Thyroid gland (tissue), 4 donors: ENCODE data around the gene GFOD1. TPM values are rescaled to one million over a fixed set of nuclear protein-coding genes. Genes with fewer than 3 reads are reported as not detected.
"Not testable (repeated sequence)": the region's sequence is repeated elsewhere in the genome, so short reads cannot be mapped to it uniquely, and the experiment has no call there.

Source experiments
- DNase-seq, 2 donors: peaks; one replicate each; pipeline ENCODE4 v3.0.0-alpha.2; 2019
- H3K27ac ChIP-seq, 3 donors: fragments of 200-600 bp; sonication (generic); 1 replicate in 2 of 3; 2 replicates in 1 of 3; pipeline ENCODE4 v1.5.1; 2016 to 2019; ENCODE audit warnings: mild to moderate bottlenecking in 1 of 3, moderate library complexity in 1 of 3
- H3K27me3 ChIP-seq: fragments of 200-600 bp; sonication (generic); one replicate; pipeline ENCODE4 v1.5.1; 2019
- H3K36me3 ChIP-seq, 2 donors: fragments of 200-600 bp; sonication (generic); one replicate each; pipeline ENCODE4 v1.5.1; 2016 to 2019
- H3K4me1 ChIP-seq, 2 donors: fragments of 200-600 bp; sonication (generic); one replicate each; pipeline ENCODE4 v1.5.1; 2017 to 2019
- H3K4me3 ChIP-seq, 3 donors: fragments of 200-600 bp; sonication (generic); replicated peaks in 1 of 3; 1 replicate in 2 of 3; 2 replicates in 1 of 3; pipeline ENCODE4 v1.5.1; 2016; ENCODE audit warnings: mild to moderate bottlenecking in 1 of 3
- H3K9me3 ChIP-seq: fragments of 200-600 bp; sonication (generic); one replicate; pipeline ENCODE4 v1.5.1; 2017
- POLR2A ChIP-seq, 2 donors: fragments of 450-650 bp; IDR thresholded peaks; one replicate each; pipeline ENCODE4 v1.6.1; 2017; ENCODE audit warnings: antibody characterized with exemption in 2 of 2, mild to moderate bottlenecking in 2 of 2, moderate library complexity in 1 of 2
- WGBS, 2 donors: methylation state at CpG; one replicate each; pipeline ENCODE4 v1.1.5; 2017; 5-methylcytosine and 5-hydroxymethylcytosine counted together
- intact Hi-C: fragments of 100-400 bp; cut with DNase I; formaldehyde crosslinking; loops from one replicate; pipeline ENCODE4 v1.15.1; 2023
- total RNA-seq, 4 donors: library from RNA; depleted of rRNA; stranded (reverse); fragments of >200 nt; gene quantifications; one replicate each; pipeline ENCODE4 v1.2.3, GENCODE V29; 2016
- TF ChIP-seq, protein P1 (sequence below), 6 experiments: fragments of 200-600 bp in 3 of 6; fragments of 450-650 bp in 3 of 6; sonication (generic) in 3 of 6; IDR thresholded peaks; one replicate each; pipeline ENCODE4 v1.5.1; 2016 to 2019; ENCODE audit warnings: antibody characterized with exemption in 6 of 6, mild to moderate bottlenecking in 2 of 6, inconsistent platforms in 1 of 6, moderate library complexity in 1 of 6

The GFOD1 gene
- total RNA-seq, 4 donors from 2014 or later: 4.2 to 18.4 (median 8.5) TPM

DNA sequence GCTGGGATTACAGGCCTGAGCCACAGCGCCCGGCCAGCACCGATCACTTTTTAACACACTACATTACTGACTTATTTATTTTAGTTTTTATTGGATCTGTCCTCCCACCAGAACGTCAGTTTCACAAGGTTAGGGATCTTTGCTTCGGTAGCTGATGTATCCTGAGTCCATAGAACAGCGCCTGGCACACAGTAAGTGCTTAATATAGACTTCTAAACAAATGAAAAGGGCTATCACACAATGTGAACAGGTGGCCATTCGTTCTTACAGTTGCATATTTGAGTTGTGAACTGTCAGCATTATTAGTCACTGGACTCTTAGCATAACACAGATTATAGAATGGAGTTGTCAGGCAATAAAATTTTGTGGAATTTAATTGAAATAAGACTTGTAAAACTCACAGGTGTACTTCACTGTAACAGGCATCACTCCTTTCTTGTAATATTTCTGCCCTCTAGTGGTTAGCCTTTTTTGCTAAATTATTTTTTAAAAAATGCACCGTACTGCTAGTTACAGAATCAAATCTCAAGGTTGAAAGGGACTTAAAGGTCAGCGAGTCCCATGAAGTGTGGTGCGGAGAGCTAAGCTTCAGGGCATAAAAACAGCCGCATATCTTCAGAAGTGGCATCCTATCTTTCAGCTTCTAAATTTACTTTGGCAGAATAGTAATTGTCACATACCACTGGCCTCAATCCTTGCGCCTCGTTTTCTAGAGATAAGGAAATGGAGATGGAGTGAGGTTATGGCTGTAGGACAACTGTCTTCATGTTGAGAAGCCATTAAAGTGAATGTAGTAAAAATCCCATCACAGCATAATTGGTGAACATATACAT is 155.7 kb downstream of the GFOD1 start:
- intact Hi-C loops: loop anchor here (5.0 kb wide), 1 partner anchor 419 kb away; no protein-coding TSS in a partner anchor
- H3K4me1 ChIP-seq: peaks cover 0 to 9% of the 10 kb centered on the region in 2 donors
- no peaks in the 10 kb centered on the region for H3K9me3 ChIP-seq
- H3K4me3 ChIP-seq: no peak overlapping the region
- 58 to 61% methylated on average over 13 of the region's 13 CpGs for WGBS, 2 donors
- H3K27me3 ChIP-seq: no peaks in the 10 kb centered on the region
- H3K27ac ChIP-seq: no peak overlapping the region
- DNase-seq: no peak
- TF ChIP-seq POLR2A (IDR thresholded peaks at IDR 0.05): no peak
- TF ChIP-seq, protein P1, sequence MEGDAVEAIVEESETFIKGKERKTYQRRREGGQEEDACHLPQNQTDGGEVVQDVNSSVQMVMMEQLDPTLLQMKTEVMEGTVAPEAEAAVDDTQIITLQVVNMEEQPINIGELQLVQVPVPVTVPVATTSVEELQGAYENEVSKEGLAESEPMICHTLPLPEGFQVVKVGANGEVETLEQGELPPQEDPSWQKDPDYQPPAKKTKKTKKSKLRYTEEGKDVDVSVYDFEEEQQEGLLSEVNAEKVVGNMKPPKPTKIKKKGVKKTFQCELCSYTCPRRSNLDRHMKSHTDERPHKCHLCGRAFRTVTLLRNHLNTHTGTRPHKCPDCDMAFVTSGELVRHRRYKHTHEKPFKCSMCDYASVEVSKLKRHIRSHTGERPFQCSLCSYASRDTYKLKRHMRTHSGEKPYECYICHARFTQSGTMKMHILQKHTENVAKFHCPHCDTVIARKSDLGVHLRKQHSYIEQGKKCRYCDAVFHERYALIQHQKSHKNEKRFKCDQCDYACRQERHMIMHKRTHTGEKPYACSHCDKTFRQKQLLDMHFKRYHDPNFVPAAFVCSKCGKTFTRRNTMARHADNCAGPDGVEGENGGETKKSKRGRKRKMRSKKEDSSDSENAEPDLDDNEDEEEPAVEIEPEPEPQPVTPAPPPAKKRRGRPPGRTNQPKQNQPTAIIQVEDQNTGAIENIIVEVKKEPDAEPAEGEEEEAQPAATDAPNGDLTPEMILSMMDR (IDR thresholded peaks at IDR 0.05): peak; percentile 32 to 66 (median 58)
- H3K36me3 ChIP-seq: no peaks in the 10 kb centered on the region

- Histone ChIP-seq H3K4me3 (peak overlapping the region; percentile 76 to 96 (median 82)), H3K27me3 (no peaks in the 10 kb centered on the region), H3K9me3 (no peaks in the 10 kb centered on the region), H3K27ac (peak overlapping the region; percentile 72 to 95 (median 91)), H3K36me3 (peaks cover 0 to 6% of the 10 kb centered on the region in 2 donors), H3K4me1 (peaks cover 0 to 9% of the 10 kb centered on the region in 2 donors)
- no peak for DNase-seq
- TF ChIP-seq POLR2A (IDR thresholded peaks at IDR 0.05): no peak
- TF ChIP-seq, protein P1 (IDR thresholded peaks at IDR 0.05): no peak
- 6 to 7% methylated on average over 2 of the region's 2 CpGs for WGBS, 2 donors
- intact Hi-C loops: no loop called here
Measured at GRCh38 chr6:13328875-13329183, 158.6 kb downstream of the GFOD1 start.

- no peaks in the 10 kb centered on the region for H3K9me3 ChIP-seq
- peak; percentile 91 to 92 for DNase-seq
- TF ChIP-seq, protein P1 (IDR thresholded peaks at IDR 0.05): peak in 3 of 6 experiments; percentile 18 to 36 (median 34)
- peak; percentile 25 to 92 for TF ChIP-seq POLR2A (IDR thresholded peaks at IDR 0.05)
- H3K4me1 ChIP-seq: peaks cover 0 to 9% of the 10 kb centered on the region in 2 donors
- intact Hi-C loops: no loop called here
- peaks cover 0 to 6% of the 10 kb centered on the region in 2 donors for H3K36me3 ChIP-seq
- WGBS, 2 donors: 1% methylated on average over 41 to 47 of the region's 63 CpGs
- H3K27ac ChIP-seq: peak within 1 kb of the TSS; percentile 72 to 95 (median 91)
- no peaks in the 10 kb centered on the region for H3K27me3 ChIP-seq
- peak within 1 kb of the TSS; percentile 76 to 96 (median 82) for H3K4me3 ChIP-seq
Measured at GRCh38 chr6:13328076-13328874, 159.1 kb downstream of the GFOD1 start, which contains the start of gene TBC1D7. Gene TBC1D7 (minus strand): TSS chr6:13328537. CDS start chr6:13326898, 1,639 bp downstream.

- peak overlapping the region in 2 of 3 donors; percentile 91 to 95 for H3K27ac ChIP-seq
- 1% methylated on average over 10 of the region's 10 CpGs for WGBS, 2 donors
- TF ChIP-seq, protein P1 (IDR thresholded peaks at IDR 0.05): no peak
- peaks cover 0 to 9% of the 10 kb centered on the region in 2 donors for H3K4me1 ChIP-seq
- DNase-seq: no peak
- no peaks in the 10 kb centered on the region for H3K9me3 ChIP-seq
- peak overlapping the region; percentile 49 to 96 (median 76) for H3K4me3 ChIP-seq
- peaks cover 0 to 6% of the 10 kb centered on the region in 2 donors for H3K36me3 ChIP-seq
- intact Hi-C loops: no loop called here
- no peaks in the 10 kb centered on the region for H3K27me3 ChIP-seq
Measured at GRCh38 chr6:13327691-13328075, 159.7 kb downstream of the GFOD1 start.

GRCh38 chr6:13326031-13326586 is 161.3 kb downstream of the GFOD1 start:
- intact Hi-C loops, H3K27me3 ChIP-seq, H3K36me3 ChIP-seq, H3K27ac ChIP-seq, H3K9me3 ChIP-seq, H3K4me1 ChIP-seq, H3K4me3 ChIP-seq, DNase-seq: not testable (repeated sequence)
- WGBS, 2 donors: 87 to 92% methylated on average over 3 of the region's 3 CpGs
